ENCODE data around the gene IDUA. TPM values are rescaled to one million over a fixed set of nuclear protein-coding genes. Genes with fewer than 3 reads are reported as not detected.

The IDUA gene
- total RNA-seq, 1 donor, result 21.8 TPM

GRCh38 chr4:955931-956381 is 30.9 kb upstream of the IDUA start:
- no peak for DNase-seq (ENCODE audit: low read depth in 2 of 3, low spot score in 2 of 3)

GRCh38 chr4:956531-957230 is 30.2 kb upstream of the IDUA start:
- no peak for DNase-seq (ENCODE audit: low read depth in 2 of 3, low spot score in 2 of 3)

GRCh38 chr4:957231-957580 is 29.6 kb upstream of the IDUA start:
- DNase-seq (ENCODE audit: low read depth in 2 of 3, low spot score in 2 of 3), result no peak

GRCh38 chr4:957581-958313 is 29.1 kb upstream of the IDUA start:
- no peak for DNase-seq (ENCODE audit: low read depth in 2 of 3, low spot score in 2 of 3)

- DNase-seq (ENCODE audit: low read depth in 2 of 3, low spot score in 2 of 3), result no peak
Measured at GRCh38 chr4:958314-958665, 28.6 kb upstream of the IDUA start.

GRCh38 chr4:958696-959337 is 28.0 kb upstream of the IDUA start:
- DNase-seq (ENCODE audit: low read depth in 2 of 3, low spot score in 2 of 3), result no peak

- no peak for DNase-seq (ENCODE audit: low read depth in 2 of 3, low spot score in 2 of 3)
Measured at GRCh38 chr4:959338-960139, 27.3 kb upstream of the IDUA start.

GRCh38 chr4:960140-960635 is 26.7 kb upstream of the IDUA start:
- DNase-seq (ENCODE audit: low read depth in 2 of 3, low spot score in 2 of 3), result no peak

GRCh38 chr4:960636-961350 is 26.1 kb upstream of the IDUA start:
- DNase-seq (ENCODE audit: low read depth in 2 of 3, low spot score in 2 of 3), result no peak

GRCh38 chr4:961351-962230 is 25.3 kb upstream of the IDUA start:
- no peak for DNase-seq (ENCODE audit: low read depth in 2 of 3, low spot score in 2 of 3)

- no peak for DNase-seq (ENCODE audit: low read depth in 2 of 3, low spot score in 2 of 3)
Measured at GRCh38 chr4:962231-963208, 24.3 kb upstream of the IDUA start.

GRCh38 chr4:963276-964225 is 23.3 kb upstream of the IDUA start:
- no peak for DNase-seq (ENCODE audit: low read depth in 2 of 3, low spot score in 2 of 3)

GRCh38 chr4:964346-965025 is 22.4 kb upstream of the IDUA start:
- DNase-seq (ENCODE audit: low read depth in 2 of 3, low spot score in 2 of 3), result no peak

GRCh38 chr4:965048-965765 is 21.6 kb upstream of the IDUA start:
- DNase-seq (ENCODE audit: low read depth in 2 of 3, low spot score in 2 of 3), result no peak

GRCh38 chr4:965766-966134 is 21.1 kb upstream of the IDUA start:
- DNase-seq (ENCODE audit: low read depth in 2 of 3, low spot score in 2 of 3), result no peak
